Spleen (tissue), 7 donors: ENCODE results near the gene NLGN3.

ENCODE experiments used
- POLR2A ChIP-seq, 3 donors: fragments of 450-650 bp; IDR thresholded peaks; one replicate each; pipeline ENCODE4 v1.5.1; 2017; ENCODE audit warnings: antibody characterized with exemption in 3 of 3, mild to moderate bottlenecking in 1 of 3
- TF ChIP-seq, protein P1 (sequence below), 11 experiments: fragments of 200-600 bp in 7 of 11; fragments of 450-650 bp in 4 of 11; sonication (generic) in 4 of 11; IDR thresholded peaks in 8 of 11; conservative IDR thresholded peaks in 3 of 11; 1 replicate in 7 of 11; 2 replicates in 4 of 11; pipeline versions ENCODE4 v1.4.0 to v1.8.0; 2016 to 2021; ENCODE audit warnings: antibody characterized with exemption in 11 of 11, inconsistent platforms in 4 of 11, mild to moderate bottlenecking in 1 of 11
- donor health status: DM: no; HTN: no; CAD: no; lungs with moderate emphysema.
- donor health status: DM: no; HTN: no; CAD: no.
- donor health status: DM: no; HTN: no; CAD: no.

DNA sequence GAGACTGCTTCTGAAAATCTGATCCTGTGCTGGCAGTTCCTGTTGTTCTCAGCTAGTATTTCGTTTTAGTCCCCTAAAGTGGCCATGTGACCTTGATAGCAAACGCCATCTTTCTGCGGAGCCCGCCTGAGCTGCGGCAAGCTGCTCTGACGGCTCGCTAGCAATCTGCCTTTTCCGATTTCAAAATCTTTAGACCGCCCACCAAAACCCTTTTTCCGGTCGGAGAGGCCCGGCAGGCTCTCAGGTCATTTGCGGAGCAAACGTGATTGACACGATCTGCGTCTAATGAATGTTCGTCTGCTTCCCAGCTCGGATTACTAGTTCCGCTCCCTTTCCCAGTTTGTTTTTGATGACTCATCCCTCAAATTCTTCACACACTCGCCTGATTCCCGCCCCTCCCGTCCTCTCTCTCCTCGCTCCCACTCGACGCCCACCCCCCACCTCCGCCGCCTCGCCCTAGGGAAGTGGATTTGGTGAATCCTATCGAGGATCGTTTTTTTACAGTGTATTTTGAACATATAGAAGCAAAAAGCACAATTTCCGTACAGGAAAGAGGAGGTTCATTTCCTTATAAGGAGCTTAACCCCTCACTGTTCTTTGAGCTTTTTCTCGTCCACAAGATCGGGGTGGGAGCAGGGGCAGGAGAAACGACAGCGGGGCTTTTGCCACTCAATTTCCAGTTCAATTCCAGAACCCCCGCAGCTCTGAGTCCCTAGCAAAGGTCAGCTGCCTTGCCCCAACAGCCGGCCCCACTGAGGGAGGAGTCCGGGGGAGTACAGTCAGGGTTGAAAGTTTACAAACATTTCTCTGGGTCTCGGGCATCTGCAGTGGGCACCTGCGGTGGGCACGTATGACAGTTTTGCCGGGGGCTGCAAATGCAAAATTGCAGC lies 37.5 kb downstream of the NLGN3 start:
- TF ChIP-seq, protein P1, sequence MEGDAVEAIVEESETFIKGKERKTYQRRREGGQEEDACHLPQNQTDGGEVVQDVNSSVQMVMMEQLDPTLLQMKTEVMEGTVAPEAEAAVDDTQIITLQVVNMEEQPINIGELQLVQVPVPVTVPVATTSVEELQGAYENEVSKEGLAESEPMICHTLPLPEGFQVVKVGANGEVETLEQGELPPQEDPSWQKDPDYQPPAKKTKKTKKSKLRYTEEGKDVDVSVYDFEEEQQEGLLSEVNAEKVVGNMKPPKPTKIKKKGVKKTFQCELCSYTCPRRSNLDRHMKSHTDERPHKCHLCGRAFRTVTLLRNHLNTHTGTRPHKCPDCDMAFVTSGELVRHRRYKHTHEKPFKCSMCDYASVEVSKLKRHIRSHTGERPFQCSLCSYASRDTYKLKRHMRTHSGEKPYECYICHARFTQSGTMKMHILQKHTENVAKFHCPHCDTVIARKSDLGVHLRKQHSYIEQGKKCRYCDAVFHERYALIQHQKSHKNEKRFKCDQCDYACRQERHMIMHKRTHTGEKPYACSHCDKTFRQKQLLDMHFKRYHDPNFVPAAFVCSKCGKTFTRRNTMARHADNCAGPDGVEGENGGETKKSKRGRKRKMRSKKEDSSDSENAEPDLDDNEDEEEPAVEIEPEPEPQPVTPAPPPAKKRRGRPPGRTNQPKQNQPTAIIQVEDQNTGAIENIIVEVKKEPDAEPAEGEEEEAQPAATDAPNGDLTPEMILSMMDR (IDR thresholded peaks at IDR 0.05 in 8 of 11, conservative IDR thresholded peaks at IDR 0.05 in 3 of 11), result no peak
- peak in 2 of 3 donors; percentile 36 to 81 for TF ChIP-seq POLR2A (IDR thresholded peaks at IDR 0.05)
